ENCODE data around the gene PRKAG2. TPM values are rescaled to one million over a fixed set of nuclear protein-coding genes. Genes with fewer than 3 reads are reported as not detected.
"Not testable (repeated sequence)": the region's sequence is repeated elsewhere in the genome, so short reads cannot be mapped to it uniquely, and the experiment has no call there.

The PRKAG2 gene
- total and polyA plus RNA-seq, 2 experiments from 2014 or later, result 17.0 to 19.5 TPM

- no peak overlapping the region for H3K9ac ChIP-seq
- 88 to 95% methylated on average over 10 of the region's 10 CpGs for WGBS, 2 experiments (ENCODE audit: low coverage in 1 of 2, low lambda C conversion rate in 2 of 2, missing lambda C conversion rate in 2 of 2)
- H3K4me2 ChIP-seq (ENCODE audit: unreplicated experiment), result no peak overlapping the region
- H3K9me2 ChIP-seq (ENCODE audit: insufficient read depth), result no peaks in the 10 kb centered on the region
- no peak for TF ChIP-seq EZH2 (IDR thresholded peaks at IDR 0.05; ENCODE audit: insufficient read depth, poor library complexity, severe bottlenecking)
- TF ChIP-seq EZH2phosphoT487 (IDR thresholded peaks at IDR 0.05; ENCODE audit: insufficient read depth, low read depth), result no peak
- H3F3A ChIP-seq (ENCODE audit: insufficient read depth), result peaks cover 12% of the 10 kb centered on the region; the same call in 1 of the 2 replicates
- no peak overlapping the region for H2AFZ ChIP-seq
- no peaks in the 10 kb centered on the region for H3K79me2 ChIP-seq (ENCODE audit: insufficient read depth)
- peaks cover 23% of the 10 kb centered on the region for H3K4me1 ChIP-seq (ENCODE audit: insufficient read depth)
- peaks cover 16% of the 10 kb centered on the region; the same call in 1 of the 2 replicates for H3K27me3 ChIP-seq (replicated peaks; ENCODE audit: insufficient read depth)
- DNase-seq, result peak; percentile 19
- H3K9me3 ChIP-seq (ENCODE audit: low read depth), result no peaks in the 10 kb centered on the region
- no peak overlapping the region for H3K4me3 ChIP-seq
- in situ Hi-C loops (cut with MboI), result no loop called here
- H3K36me3 ChIP-seq (ENCODE audit: low read depth), result no peaks in the 10 kb centered on the region
- H4K20me1 ChIP-seq (ENCODE audit: insufficient read depth), result no peaks in the 10 kb centered on the region
- H3K27ac ChIP-seq, result no peak overlapping the region
Measured at GRCh38 chr7:151798851-151799448, 78.0 kb downstream of the PRKAG2 start.

- 42 to 49% methylated on average over 11 of the region's 11 CpGs for WGBS, 2 experiments (ENCODE audit: low coverage in 1 of 2, low lambda C conversion rate in 2 of 2, missing lambda C conversion rate in 2 of 2)
- in situ Hi-C loops (cut with MboI), result not testable (repeated sequence)
Measured at GRCh38 chr7:151797667-151798307, 79.1 kb downstream of the PRKAG2 start.

GRCh38 chr7:151796871-151797537 is 79.9 kb downstream of the PRKAG2 start:
- H3K79me2 ChIP-seq (ENCODE audit: insufficient read depth), result no peaks in the 10 kb centered on the region
- no peaks in the 10 kb centered on the region for H3K9me3 ChIP-seq (ENCODE audit: low read depth)
- H3K36me3 ChIP-seq (ENCODE audit: low read depth), result no peaks in the 10 kb centered on the region
- peak overlapping the region; percentile 49 for H2AFZ ChIP-seq
- WGBS, 2 experiments (ENCODE audit: low coverage in 1 of 2, low lambda C conversion rate in 2 of 2, missing lambda C conversion rate in 2 of 2), result 17 to 18% methylated on average over 15 to 17 of the region's 17 CpGs
- in situ Hi-C loops (cut with MboI), result no loop called here
- no peaks in the 10 kb centered on the region for H4K20me1 ChIP-seq (ENCODE audit: insufficient read depth)
- H3K4me3 ChIP-seq, result no peak overlapping the region
- no peaks in the 10 kb centered on the region for H3K9me2 ChIP-seq (ENCODE audit: insufficient read depth)
- 0 out of 2 replicates have a peak, but pooled peaks cover 5% of the 10 kb centered on the region for H3K27me3 ChIP-seq (replicated peaks; ENCODE audit: insufficient read depth)
- DNase-seq, result peak; percentile 55
- peak overlapping the region; percentile 48 for H3K9ac ChIP-seq
- peaks cover 12% of the 10 kb centered on the region; the same call in 1 of the 2 replicates for H3F3A ChIP-seq (ENCODE audit: insufficient read depth)
- TF ChIP-seq EZH2 (IDR thresholded peaks at IDR 0.05; ENCODE audit: insufficient read depth, poor library complexity, severe bottlenecking) (no peak), EZH2phosphoT487 (IDR thresholded peaks at IDR 0.05; ENCODE audit: insufficient read depth, low read depth) (no peak)
- H3K27ac ChIP-seq, result peak overlapping the region; percentile 68
- H3K4me1 ChIP-seq (ENCODE audit: insufficient read depth), result peaks cover 23% of the 10 kb centered on the region
- peak overlapping the region; percentile 22 for H3K4me2 ChIP-seq (ENCODE audit: unreplicated experiment)

More at GRCh38 chr7:151797667-151798307, 79.1 kb downstream of the PRKAG2 start:
- DNase-seq, result peak; percentile 92
- Histone ChIP-seq H3K27ac (peak overlapping the region; percentile 68), H3K4me2 (ENCODE audit: unreplicated experiment) (peak overlapping the region; percentile 8), H2AFZ (peak overlapping the region; percentile 49), H3K9ac (peak overlapping the region; percentile 48), H3K4me1 (ENCODE audit: insufficient read depth) (peaks cover 23% of the 10 kb centered on the region), H3F3A (ENCODE audit: insufficient read depth) (peaks cover 12% of the 10 kb centered on the region; the same call in 1 of the 2 replicates)
- not testable (repeated sequence) for H4K20me1 ChIP-seq (ENCODE audit: insufficient read depth); H3K36me3 ChIP-seq (ENCODE audit: low read depth); H3K4me3 ChIP-seq; H3K9me3 ChIP-seq (ENCODE audit: low read depth); H3K27me3 ChIP-seq (replicated peaks; ENCODE audit: insufficient read depth); H3K9me2 ChIP-seq (ENCODE audit: insufficient read depth); H3K79me2 ChIP-seq (ENCODE audit: insufficient read depth)

- in situ Hi-C loops (cut with MboI), result no loop called here
- TF ChIP-seq EZH2phosphoT487 (IDR thresholded peaks at IDR 0.05; ENCODE audit: insufficient read depth, low read depth) (no peak), EZH2 (IDR thresholded peaks at IDR 0.05; ENCODE audit: insufficient read depth, poor library complexity, severe bottlenecking) (no peak)
- Histone ChIP-seq H3K9me3 (ENCODE audit: low read depth) (no peaks in the 10 kb centered on the region), H3K36me3 (ENCODE audit: low read depth) (no peaks in the 10 kb centered on the region), H3K9me2 (ENCODE audit: insufficient read depth) (no peaks in the 10 kb centered on the region), H2AFZ (peak overlapping the region; percentile 49), H3K27ac (peak overlapping the region; percentile 68), H3K4me3 (no peak overlapping the region), H3K27me3 (replicated peaks; ENCODE audit: insufficient read depth) (no peaks in the 10 kb centered on the region), H3K9ac (peak overlapping the region; percentile 48), H3F3A (ENCODE audit: insufficient read depth) (peaks cover 12% of the 10 kb centered on the region; the same call in 1 of the 2 replicates), H3K79me2 (ENCODE audit: insufficient read depth) (no peaks in the 10 kb centered on the region), H4K20me1 (ENCODE audit: insufficient read depth) (no peaks in the 10 kb centered on the region), H3K4me1 (ENCODE audit: insufficient read depth) (peaks cover 23% of the 10 kb centered on the region), H3K4me2 (ENCODE audit: unreplicated experiment) (peak overlapping the region; percentile 22)
- peak; percentile 91 for DNase-seq
- WGBS, 2 experiments (ENCODE audit: low coverage in 1 of 2, low lambda C conversion rate in 2 of 2, missing lambda C conversion rate in 2 of 2), result 32 to 34% methylated on average over 27 of the region's 27 CpGs
Measured at GRCh38 chr7:151796091-151796870, 80.6 kb downstream of the PRKAG2 start.
